Endothelial cell of coronary artery (primary cell): ENCODE data around the gene TDRD5. TPM values are rescaled to one million over a fixed set of nuclear protein-coding genes. Genes with fewer than 3 reads are reported as not detected.

Experiments used
- total RNA-seq: library from RNA; depleted of rRNA; stranded (reverse); fragments of >200 nt; gene quantifications from 2 replicates; pipeline ENCODE4 v1.2.3, GENCODE V29; 2014

Gene TDRD5, protein sequence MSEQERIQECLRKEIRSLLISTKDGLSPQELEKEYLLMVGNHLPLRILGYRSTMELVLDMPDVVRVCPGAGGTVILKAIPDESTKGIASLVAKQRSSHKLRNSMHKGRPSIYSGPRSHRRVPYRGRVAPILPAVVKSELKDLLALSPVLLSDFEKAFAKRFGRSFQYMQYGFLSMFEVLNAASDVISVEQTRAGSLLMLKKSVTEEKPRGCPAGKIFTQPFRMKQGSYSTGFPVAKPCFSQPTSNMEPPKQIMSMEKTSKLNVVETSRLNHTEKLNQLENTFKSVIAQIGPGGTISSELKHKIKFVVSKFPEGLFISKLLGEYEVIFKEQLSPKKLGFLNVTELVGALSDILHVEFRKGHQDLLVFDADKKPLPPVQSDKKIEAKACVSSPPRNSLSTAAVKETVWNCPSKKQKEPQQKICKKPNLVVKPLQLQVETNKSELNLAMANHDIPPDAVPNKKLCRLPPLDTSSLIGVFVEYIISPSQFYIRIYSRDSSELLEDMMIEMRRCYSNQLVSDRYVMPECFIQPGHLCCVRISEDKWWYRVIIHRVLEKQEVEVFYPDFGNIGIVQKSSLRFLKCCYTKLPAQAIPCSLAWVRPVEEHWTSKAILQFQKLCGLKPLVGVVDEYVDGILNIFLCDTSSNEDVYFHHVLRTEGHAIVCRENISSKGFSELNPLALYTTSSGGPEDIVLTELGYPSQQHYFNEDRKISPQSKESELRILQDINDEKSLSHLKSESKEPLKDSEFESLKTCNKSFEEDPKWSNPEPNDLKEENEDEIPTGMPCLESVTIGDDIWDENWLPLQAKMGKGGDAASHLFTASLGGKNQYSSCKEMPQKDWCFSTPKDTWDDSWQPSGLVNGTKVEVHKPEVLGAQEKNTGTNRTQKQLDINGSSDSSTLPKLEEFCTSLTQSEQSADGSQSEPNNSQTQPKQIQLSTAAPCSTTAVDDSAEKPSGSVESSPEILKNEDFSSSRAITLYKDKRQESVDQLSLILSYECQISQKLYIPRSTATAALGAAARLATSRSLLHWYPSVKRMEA
- not detected in 2 replicates for total RNA-seq

DNA sequence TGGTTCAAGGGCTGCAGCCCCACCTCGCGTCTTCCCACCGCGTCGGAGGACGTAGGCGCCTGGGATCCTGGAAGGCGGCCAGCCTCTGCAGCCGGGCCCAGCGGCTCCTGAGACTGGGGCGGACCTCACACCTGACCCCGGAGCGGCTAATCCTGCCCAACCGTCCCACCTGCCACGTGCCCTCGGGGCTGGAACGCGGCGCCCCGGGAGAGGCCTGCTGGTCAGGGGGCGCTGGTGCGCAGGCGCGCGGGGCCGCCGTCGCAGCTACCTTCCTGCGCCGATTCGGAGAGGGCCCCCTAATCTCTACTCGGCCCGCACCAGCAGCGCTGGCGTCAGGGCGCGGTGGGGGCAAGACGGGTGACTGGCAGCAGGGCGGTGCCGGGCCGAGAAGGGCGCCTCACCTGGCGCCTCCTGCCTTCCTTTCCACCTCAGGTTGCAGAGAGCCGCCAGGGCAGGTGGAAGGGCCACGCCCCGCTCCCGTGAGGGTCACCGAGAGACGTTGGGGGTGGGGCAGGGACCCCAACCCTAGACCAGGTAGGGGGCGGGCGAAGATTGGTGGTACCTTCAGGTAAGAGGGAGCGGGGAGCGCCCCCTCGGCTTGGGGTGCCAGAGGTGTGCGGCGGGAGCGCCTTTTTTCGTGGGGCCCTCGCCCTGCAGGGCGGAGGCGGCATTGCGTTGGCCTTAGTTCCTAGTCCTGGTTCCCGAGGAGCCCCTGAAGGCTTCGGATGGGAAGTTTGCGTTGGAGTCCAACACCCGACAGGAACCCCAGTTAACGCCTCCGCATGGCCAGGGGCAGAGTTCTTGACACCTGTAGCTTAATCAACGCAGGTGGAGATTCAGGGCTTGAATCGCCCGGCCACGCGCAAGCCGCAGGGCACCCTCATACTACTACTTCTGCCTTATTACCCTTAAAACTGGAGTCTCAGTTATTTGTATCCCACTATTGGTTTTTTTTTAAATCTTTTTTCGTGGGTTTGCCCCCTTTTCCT, at the start of gene TDRD5:
Gene TDRD5 (plus strand): TSS at position 241 of the 989 bp plus-strand sequence. CDS start 784 bp downstream, outside the sequence.

DNA sequence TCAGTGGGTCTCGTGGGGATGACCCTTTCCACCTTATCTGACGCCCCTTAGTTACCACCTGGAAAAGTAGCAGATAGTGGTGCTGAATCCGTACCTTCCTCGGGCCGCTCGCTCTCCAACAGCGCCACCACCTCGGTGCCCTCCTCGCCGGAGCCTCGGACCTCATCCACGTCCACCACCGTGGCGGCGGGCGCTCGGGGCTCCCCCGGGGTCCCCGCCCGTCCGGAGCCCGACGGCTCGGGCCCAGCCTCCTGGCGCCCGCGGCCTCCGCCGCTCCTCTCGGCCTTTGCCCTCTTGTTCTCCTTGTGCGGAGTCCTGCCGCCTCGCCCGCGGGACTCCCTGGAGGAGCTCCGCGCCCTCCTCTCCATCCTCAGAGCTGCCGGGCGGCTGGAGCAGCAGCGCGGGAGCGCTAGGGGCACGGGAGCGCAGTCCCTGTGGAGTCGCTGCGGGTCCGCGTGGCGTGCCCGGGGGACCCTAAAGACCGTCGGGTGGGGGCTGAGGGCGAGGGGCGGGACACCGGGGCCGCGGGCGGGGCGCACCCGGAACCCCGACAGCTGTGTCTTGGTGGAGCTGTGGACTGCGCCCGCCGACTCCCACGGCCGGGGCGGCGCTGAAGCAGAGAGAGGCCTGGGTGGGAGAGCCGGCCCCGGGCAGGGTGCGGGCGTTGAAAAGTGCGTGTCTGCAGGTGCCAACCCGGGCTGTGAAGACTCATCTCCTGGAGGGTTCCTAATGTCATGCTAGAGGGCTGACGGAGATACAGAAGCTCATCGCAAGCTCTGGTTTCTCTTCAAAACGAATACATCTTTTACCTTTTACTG, 15.9 kb upstream of the TDRD5 start, which contains the start of gene NPHS2:
Gene NPHS2 (minus strand): TSS at position 452 of the 818 bp plus-strand sequence. CDS start 84 bp downstream, at position 368.

Other genes with a start within 250 kb of the TDRD5 start
- gene AXDND1, start 225.9 kb upstream of the TDRD5 start, total RNA-seq, result 0.09 TPM in 1 of 2 replicates, not detected in the other
- gene NPHS2, start 15.9 kb upstream of the TDRD5 start, total RNA-seq, result not detected in 2 replicates
- gene FAM163A, start 151.5 kb downstream of the TDRD5 start, total RNA-seq, result 0.09 TPM in 2 replicates